Glomerular endothelial cell (primary cell): ENCODE data around the gene LMNB1. TPM values are rescaled to one million over a fixed set of nuclear protein-coding genes. Genes with fewer than 3 reads are reported as not detected.
"Not testable (repeated sequence)": the region's sequence is repeated elsewhere in the genome, so short reads cannot be mapped to it uniquely, and the experiment has no call there.

ENCODE experiments used
- DNase-seq: peaks from one replicate; pipeline ENCODE4 v3.0.0-alpha.2; 2011; ENCODE audit warnings: low read depth, low spot score; ENCODE audit errors: extremely low read depth
- total RNA-seq: library from RNA; depleted of rRNA; stranded (reverse); fragments of >200 nt; gene quantifications from 2 replicates; pipeline ENCODE4 v1.2.3, GENCODE V29; 2015

Gene LMNB1, protein sequence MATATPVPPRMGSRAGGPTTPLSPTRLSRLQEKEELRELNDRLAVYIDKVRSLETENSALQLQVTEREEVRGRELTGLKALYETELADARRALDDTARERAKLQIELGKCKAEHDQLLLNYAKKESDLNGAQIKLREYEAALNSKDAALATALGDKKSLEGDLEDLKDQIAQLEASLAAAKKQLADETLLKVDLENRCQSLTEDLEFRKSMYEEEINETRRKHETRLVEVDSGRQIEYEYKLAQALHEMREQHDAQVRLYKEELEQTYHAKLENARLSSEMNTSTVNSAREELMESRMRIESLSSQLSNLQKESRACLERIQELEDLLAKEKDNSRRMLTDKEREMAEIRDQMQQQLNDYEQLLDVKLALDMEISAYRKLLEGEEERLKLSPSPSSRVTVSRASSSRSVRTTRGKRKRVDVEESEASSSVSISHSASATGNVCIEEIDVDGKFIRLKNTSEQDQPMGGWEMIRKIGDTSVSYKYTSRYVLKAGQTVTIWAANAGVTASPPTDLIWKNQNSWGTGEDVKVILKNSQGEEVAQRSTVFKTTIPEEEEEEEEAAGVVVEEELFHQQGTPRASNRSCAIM
- total RNA-seq, result 34.9 and 41.4 TPM in 2 replicates

DNA sequence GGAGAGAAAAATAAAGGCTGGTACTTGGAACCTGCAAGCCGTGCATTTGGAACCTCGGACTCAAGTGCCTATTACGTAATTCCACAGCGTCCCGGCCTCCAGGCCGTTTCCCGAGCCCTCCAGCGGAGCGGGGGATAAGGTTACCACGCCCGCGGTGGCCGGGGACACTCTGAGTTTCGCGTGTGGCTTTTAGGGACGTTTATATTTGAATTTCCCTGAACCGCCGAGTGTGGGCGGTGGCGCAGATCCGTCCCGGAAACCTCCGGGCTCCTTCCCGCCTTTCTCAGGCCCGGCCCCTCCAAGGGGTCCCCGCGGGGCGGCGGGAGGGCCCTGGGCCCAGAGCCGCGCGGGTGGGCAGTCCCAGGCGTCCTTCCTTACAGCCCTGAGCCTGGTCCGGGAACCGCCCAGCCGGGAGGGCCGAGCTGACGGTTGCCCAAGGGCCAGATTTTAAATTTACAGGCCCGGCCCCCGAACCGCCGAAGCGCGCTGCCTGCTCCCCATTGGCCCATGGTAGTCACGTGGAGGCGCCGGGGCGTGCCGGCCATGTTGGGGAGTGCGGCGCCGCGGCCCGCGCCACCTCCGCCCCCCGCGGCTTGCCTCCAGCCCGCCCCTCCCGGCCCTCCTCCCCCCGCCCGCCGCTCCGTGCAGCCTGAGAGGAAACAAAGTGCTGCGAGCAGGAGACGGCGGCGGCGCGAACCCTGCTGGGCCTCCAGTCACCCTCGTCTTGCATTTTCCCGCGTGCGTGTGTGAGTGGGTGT, at the start of gene LMNB1:
TSS of gene LMNB1 (plus strand) at position 638 of the 758 bp plus-strand sequence. CDS start 373 bp downstream, outside the sequence.
- no peak for DNase-seq

DNA sequence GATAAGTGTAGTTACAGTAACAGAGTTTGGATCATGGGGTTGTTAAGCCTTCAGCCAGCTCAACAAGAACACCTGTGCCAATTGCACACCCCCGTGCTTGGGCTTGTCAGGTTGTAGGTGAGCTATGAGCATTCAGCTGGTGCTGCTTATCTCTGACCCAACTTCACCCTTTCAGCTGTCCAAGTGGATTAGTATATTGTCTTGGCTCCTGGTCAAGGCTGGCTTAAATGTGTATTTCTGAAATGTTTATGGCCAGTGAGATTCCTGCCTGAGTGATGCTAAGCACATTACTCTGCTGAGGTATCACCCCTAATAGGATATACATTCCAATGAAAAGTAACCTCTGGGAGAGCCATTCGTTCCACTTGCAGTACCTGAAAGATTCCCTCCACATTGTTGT, 44.2 kb upstream of the LMNB1 start:
- no peak for DNase-seq

DNA sequence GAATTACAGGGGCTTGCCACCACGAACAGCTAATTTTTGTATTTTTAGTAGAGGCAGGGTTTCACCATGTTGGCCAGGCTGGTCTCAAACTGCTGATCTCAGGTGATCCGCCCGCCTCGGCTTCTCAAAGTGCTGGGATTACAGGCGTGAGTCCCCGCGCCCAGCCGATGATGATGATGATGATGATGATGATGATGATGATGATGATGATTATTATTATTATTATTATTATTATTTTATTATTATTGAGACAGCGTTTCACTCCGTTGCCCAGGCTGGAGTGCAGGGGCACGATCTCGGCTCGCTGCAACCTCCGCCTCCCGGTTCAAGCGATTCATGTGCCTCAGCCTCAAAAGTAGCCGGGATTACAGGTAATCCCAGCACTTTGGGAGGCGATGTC, 42.4 kb upstream of the LMNB1 start:
- DNase-seq, result not testable (repeated sequence)

DNA sequence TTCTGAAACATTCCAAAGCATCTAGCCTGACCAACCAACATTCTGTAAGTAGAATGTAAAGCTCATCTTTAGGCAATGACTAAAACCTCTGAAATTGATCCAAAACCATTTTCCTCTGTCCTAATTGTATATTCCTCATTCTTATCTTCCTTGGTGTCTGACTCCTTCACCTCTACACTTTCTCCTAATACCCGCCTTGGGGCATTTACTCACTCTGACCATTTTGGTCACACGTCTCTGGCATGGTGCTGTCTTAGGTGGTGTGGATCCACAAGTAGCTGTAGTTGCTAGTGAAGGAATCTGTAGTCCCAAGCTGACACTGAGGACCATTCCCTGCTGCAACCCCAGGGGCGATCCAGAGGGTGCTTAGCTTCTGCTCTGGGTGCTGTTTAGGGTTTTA, 40.8 kb upstream of the LMNB1 start:
- no peak for DNase-seq

DNA sequence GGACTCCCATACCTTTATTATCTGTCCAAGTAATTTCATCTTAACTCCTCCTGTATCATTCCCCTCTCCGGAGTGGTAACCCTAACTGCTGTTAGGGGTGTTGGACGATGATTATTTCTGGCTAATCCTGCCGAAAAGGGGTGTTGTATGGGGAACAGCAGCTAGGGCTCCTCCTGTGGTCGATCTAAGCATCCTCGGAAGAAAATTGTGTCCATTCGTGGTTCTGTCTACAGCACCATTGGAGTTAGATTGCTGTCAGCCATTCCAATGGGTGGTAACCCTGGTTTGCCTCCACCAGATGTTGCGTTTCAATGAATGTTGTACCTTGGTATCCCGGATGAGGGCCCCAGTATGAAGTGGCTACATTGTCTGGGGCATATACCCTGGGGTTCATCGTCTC, 35.6 kb upstream of the LMNB1 start:
- DNase-seq, result no peak

DNA sequence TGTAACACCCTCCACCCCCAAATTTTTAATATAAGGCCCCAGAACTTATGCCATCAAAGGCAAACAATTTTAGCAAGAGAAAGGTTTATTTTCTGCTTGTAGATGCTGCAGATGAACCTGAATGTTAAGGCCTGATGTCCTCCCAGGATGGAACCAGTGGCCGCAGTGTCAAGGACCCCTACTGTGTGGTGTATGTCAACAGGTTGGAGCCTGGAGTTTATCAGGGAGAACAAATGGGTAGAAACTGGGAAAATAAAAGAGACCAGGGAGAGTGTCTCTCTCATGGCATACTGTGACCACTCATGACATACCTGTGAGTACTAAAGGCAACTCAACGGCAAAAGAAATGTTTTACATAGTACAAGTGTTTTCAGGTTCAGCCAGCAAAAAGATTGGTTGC, 34.5 kb upstream of the LMNB1 start:
- no peak for DNase-seq

DNA sequence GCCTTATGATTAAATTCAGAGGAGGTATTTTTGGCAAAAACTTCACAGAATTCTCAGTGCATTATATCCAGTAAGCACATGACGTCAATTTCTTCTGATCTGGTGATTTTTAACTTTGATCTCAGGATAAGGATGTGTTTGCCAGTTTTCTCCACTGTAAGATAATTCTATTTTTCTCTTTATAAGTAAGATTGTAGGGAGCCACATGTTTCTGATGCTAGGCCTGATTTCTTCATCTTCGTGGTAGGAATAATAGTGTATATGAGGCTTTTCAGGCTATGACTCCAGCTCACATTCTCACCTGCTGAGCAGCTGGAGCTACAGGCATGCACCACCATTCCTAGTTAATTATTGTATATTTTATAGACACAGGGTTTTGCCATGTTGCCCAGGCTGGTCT, 32.1 kb upstream of the LMNB1 start:
- DNase-seq, result no peak

DNA sequence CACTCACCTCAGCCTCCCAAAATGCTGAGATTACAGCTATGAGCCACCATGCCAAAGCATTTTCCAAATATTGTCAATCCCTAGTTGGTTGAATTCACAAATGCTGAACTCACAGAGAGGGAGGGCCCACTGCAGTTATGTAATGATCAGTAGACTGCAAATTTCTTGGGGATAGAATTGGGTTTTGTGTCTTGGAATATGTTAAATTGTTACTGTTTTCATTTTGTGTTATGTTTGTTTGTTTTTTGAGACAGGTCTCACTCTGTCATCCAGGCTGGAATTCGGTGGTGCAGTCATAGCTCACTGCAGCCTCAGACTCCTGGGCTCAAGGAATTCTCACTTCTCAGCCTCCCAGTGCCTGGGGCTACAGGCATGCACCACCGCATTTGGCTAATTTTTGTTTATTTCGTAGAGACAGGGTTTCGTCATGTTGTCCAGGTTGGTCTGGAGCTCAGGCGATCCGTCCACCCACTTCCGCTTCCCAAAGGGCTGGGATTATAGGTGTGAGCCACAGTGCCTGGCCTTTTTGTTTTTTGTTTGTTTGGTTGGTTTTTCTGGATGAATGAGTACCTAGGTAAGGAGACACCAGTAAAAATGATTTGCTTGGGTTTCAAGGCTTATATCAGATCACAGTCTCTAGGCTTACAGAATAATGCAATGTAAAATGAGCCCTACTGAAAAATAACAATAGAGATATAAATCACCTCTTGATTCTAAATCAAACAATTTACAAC, 31.5 kb upstream of the LMNB1 start:
- DNase-seq, result no peak

DNA sequence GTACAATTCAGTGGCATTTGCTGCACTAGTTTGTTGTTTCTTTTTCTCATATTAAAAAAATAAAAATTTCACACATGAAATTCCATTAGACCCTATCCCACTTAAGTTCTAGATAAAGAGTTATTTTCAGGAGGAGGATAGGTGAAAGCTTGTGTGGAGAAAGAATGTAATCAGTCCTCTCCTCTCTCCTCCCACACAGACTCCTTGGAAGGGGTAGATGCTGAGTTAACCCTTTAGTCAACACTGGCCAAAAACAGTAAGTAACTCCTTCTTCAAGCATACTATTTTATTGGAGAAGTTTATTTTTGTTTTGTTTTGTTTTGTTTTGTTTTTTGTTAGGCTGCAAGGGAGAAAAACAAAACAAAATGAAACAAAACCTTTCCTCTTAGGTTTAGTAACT, 30.6 kb upstream of the LMNB1 start:
- DNase-seq, result no peak

DNA sequence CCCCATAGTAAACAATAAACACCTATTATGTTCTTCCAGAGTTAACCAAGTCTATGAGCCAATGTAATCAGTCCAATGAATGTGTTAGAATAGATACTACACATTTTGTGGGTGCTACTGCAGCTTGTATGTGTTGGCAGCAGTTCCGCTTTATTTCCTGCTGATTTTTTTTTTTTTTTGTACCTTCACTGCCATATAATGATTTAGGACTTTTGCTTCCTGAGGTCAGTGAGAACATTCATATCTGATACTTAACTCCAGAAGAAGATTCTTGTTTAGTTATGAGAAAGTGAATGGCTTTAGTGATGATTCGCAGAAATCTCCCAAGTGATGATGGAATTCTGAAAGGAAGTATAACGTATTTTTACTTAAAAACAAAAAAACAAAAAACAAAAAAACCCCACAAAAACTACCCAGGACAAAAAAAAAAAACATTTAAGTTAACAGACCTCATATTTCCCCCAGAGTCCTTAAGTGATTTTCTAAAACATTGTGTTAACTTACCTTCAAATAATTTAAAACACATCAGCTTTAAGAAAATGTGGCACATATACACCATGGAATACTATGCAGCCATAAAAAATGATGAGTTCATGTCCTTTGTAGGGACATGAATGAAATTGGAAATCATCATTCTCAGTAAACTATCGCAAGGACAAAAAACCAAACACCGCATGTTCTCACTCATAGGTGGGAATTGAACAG, 24.7 kb upstream of the LMNB1 start:
- DNase-seq, result no peak

DNA sequence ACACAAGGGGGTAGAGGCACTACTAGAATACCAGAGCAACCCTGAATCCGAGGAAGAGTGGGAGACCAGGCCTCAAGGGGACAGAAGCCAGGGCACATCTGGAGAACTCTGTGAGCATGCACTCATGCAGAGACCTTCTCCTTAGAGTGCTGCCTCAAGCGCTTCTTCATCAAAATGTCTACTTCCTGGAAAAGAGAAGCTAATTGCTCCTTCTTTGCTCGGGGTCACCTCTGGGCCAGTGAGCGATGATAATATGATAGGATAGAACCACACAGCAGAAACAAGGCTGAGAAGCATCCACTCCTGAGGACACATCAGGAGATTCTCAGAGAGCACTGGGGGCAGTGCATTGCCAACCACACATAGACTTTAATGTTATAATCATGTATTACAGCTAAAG, 23.7 kb upstream of the LMNB1 start:
- no peak for DNase-seq

DNA sequence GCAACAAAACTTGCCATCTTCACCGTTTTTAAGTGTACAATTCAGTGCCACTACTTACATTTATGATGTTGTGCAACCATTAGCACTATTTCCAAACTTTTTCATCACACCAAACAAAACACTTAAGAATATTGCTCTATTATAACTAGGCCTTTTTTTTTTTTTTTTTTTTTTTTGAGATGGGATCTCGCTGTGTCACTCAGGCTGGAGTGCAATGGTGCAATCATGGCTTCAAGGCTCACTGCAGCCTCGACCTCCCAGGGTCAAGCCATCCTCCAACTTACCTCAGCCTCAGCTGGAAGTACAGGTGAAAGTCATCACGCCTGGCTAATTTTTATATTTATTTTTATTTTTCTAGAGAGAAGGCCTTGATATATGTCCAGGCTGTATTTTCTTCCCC, 22.3 kb upstream of the LMNB1 start:
- DNase-seq, result no peak

DNA sequence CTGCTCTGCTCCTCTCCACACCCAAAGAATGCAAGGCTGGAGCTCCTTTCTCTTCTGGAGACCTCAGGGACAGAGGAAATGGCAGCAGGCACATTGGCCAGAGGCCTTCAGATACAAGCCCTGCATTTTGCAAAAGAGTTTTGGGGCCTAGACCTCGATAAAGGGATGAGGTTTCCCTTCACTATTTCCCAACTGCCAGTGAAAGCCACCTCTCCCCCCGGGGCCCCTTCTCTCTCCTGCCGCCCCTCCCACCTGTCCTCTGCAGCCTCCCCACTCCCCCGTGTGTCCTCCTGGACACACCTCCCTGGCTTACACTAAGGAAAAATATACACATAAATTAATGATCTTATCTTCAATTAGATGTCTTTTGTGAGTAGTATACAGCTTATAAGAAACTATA, 21.3 kb upstream of the LMNB1 start:
- no peak for DNase-seq

DNA sequence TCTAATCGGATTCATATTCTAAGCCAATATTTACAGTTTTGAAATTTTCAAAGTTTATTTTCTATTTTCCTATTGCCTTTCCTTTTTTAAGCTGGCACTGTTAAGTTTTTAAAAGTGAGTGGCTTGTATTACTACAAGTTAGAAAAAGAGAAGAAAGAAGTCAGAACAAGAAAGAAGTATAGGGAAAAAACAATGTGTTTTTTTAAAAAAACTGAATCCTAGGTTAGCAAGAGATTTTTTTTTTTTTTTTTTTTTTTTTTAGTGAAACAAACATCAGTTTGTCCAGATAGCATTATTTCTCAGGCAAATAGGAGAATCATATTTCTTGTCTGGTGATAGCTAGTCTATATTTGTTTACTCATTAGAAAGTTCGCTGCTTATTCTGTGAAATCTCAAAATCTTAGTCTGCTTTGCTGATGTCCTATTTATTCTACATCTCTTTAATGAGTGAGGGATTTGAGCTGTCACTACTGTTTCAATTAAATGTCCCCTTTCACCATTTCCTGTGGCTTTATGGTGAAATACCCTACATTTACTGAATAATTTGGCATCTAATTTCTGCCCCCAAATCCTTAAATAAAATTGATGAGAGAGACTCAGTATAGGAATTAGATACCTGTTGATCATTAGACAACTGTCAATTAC, 19.1 kb upstream of the LMNB1 start:
- no peak for DNase-seq

DNA sequence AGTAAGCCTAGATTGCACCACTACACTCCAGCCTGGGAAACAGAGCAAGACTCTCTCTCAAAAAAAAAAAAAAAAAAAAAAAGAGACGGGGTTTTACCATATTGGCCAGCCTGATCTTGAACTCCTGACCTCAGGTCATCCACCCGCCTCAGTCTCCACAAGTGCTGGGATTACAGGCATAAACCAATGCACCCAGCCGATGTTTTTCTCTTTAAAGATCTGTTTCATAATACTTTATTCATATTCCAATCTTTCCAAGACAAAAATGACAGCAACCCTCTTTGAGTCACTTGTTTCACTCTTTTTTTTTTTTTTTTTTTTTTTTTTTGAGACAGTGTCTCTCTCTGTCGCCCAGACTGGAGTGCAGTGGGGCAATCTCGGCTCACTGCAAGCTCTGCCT, 13.6 kb upstream of the LMNB1 start:
- DNase-seq, result no peak

DNA sequence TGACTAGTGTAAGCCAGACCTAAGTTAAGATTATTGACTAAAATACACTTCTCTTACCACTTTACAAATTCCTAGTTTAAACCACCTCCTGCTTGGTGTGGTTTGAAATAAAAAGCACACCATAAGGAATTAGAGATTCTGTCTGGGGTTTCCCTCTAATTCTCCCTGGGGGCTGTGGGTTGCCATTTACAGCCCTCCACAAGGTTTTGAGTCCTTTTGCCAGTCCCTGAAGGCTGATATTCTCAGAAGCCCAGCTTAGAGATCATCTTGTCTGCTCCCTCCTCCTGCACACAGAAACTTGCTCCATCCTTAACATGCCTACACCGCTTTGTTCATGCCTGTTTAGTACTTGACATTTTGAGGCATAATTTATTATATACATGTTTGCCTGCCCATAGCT, 7.2 kb upstream of the LMNB1 start:
- DNase-seq, result no peak

DNA sequence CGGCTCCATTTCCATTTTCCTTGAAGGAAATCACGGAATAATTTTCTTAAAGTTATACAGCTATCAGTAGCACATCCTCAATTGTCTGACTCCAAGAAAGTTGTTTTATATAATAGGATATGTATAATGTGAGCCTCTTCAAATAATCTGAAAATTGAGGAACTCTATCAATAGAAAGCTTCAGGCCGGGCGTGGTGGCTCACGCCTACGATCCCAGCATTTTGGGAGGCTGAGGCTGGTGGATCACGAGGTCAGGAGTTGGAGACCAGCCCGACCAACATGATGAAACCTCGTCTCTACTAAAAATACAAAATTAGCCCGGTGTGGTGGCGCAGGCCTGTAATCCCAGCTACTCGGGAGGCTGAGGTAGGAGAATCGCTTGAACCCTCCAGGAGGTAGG, 3.4 kb upstream of the LMNB1 start:
- DNase-seq, result not testable (repeated sequence)

DNA sequence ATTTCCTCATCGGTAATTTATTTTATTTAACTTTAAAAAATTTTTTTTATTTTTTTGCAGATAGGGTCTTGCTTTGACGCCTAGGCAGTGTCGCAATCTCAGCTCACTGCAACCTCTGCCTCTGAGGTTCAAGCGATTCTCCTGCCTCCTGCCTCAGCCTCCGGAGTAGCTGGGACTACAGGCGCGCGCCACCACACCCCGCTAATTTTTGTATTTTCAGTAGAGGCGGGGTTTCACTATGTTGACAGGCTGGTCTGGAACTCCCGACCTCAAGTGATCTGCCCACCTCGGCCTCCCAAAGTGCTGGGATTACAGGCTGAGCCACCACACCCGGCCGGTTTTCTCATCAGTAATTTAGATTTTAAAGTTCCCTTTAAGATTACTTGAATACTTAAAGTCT, 2.3 kb upstream of the LMNB1 start:
- DNase-seq, result not testable (repeated sequence)

DNA sequence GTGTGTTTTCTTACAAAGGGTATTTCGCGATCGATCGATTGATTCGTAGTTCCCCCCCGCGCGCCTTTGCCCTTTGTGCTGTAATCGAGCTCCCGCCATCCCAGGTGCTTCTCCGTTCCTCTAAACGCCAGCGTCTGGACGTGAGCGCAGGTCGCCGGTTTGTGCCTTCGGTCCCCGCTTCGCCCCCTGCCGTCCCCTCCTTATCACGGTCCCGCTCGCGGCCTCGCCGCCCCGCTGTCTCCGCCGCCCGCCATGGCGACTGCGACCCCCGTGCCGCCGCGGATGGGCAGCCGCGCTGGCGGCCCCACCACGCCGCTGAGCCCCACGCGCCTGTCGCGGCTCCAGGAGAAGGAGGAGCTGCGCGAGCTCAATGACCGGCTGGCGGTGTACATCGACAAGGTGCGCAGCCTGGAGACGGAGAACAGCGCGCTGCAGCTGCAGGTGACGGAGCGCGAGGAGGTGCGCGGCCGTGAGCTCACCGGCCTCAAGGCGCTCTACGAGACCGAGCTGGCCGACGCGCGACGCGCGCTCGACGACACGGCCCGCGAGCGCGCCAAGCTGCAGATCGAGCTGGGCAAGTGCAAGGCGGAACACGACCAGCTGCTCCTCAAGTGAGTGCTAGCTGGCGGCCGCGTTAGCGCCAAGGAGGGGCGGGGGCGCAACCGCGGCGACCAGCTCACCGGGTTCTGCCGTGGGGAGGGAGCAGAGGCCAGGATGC, 480 bp downstream of the LMNB1 start:
- no peak for DNase-seq
